GM12873 (cell line): ENCODE results near the gene DYNLRB1.

Experiments used
- TF ChIP-seq, protein P1 (sequence below): IDR thresholded peaks from 2 replicates; pipeline ENCODE4 v1.5.1; 2012; ENCODE audit warnings: low read depth, mild to moderate bottlenecking, moderate library complexity, low read length, control low read depth; ENCODE audit not compliant: insufficient read depth; ENCODE audit errors: missing control alignments

Gene DYNLRB1

GRCh38 chr20:34491226-34491931, 24.8 kb upstream of the DYNLRB1 start:
- TF ChIP-seq, protein P1, sequence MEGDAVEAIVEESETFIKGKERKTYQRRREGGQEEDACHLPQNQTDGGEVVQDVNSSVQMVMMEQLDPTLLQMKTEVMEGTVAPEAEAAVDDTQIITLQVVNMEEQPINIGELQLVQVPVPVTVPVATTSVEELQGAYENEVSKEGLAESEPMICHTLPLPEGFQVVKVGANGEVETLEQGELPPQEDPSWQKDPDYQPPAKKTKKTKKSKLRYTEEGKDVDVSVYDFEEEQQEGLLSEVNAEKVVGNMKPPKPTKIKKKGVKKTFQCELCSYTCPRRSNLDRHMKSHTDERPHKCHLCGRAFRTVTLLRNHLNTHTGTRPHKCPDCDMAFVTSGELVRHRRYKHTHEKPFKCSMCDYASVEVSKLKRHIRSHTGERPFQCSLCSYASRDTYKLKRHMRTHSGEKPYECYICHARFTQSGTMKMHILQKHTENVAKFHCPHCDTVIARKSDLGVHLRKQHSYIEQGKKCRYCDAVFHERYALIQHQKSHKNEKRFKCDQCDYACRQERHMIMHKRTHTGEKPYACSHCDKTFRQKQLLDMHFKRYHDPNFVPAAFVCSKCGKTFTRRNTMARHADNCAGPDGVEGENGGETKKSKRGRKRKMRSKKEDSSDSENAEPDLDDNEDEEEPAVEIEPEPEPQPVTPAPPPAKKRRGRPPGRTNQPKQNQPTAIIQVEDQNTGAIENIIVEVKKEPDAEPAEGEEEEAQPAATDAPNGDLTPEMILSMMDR, result no peak

DNA sequence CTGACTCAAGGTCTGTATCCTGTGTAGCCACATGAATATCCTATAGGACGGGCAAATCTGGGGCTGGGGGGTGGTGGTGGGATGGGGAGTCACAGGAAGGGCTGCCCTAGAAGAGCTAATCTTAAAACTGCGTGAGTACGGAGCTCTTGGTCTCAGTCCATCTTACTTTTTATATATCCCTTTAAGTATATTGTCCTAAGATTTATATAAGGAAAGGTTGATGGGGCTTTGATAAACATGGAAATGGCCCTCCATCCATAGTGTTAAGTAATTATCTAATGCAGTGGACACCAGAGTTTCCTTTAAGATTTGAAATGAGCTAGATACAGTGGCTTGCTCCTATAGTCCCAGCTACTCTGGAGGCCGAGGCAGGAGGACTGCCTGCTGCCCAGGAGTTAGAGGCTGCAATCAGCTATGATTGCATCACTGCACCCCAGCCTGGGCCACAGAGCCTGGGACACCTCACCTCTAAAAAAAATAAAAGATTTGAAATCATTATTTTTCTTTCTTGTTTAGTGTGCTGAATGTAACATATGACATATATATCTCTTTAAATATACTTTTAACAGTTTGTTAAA, 24.2 kb upstream of the DYNLRB1 start:
- TF ChIP-seq, protein P1, result no peak

DNA sequence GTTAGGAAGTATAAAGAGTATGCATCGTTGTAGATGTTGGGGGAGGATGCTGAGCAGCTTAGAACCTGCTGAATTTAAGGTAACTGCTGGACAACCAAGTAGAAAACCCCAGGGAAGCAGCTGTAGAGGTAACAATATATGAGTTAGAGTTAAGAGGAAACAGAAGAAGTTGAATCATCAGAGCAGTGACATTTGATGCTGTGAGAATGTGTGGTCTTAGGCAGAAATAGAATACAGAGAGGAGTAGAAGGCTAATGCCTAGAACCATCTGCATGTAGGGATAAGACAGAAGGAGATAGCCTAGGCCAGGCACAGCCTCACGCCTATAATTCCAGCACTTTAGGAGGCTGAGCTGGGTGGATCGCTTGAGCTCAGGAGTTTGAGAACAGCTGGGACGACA, 22.6 kb upstream of the DYNLRB1 start:
- TF ChIP-seq, protein P1, result no peak

DNA sequence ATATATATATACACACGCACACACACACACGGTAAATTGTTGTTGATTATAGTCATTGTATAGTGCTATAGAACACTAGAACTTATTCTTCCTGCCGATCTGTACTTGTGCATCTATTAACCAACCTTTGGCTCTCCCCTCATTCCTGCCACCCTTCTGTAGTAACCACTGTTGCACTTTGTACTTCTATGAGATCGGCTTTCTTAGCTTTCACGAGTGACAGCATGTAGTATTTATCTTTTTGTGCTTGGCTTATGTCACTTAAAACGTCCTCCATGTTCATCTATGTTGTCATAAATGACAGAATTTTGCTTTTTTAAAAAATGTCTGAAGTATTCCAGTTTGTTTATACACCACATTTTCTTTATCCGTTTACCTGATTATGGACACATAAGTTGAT, 20.9 kb upstream of the DYNLRB1 start:
- TF ChIP-seq, protein P1, result no peak

DNA sequence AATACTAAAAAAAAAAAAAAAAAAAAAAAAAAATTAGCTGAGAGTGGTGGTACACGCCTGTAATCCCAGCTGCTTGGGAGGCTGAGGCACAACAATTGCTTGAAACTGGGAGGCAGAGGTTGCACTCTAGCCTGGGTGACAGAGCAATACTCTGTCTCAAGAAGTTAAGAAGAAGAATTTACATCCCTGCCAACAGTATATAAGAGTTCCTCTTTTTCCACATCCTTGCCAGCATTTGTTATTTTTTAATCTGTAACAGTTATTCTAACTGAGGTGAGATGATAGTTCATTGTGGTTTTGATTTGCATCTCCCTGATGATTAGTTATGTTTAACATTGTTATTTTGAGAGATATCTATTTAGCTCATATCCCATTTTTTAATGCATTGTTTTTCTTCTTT, 20.3 kb upstream of the DYNLRB1 start:
- TF ChIP-seq, protein P1, result no peak

DNA sequence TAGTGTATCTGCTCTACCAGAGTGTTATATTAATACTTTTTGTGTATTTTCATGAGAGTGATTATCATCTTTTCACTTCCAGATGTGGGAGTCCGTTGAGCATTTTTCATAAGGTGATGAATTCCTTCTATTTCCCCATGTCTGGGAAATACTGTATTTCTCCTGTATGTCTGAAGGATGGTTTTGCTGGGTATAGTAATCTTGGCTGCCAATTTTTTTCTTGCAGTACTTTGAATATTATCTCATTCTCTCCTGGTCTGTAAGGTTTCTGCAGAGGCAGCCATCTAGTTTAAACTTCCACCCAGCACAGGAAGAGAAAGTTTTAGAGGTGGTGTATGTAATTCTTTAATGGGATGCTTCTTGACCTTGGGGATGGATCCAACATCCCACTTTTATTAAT, 15.4 kb upstream of the DYNLRB1 start:
- TF ChIP-seq, protein P1, result no peak

DNA sequence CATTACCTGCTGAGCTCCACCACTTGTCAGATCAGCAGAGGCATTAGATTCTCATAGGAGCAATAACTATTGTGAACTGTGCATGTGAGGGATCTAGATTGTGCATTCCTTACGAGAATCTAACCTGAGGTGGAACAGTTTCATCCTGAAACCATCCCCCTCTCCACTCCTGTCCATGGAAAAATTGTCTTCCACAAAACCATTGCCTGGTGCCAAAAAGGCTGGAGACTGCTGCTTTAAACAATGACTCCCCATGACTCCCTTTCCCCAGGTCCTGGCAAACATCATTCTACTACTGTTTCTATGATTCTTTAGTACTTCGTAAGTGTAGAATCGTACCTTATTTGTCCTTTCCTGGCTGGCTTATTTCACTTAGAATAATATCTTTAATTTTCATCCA, 9.7 kb upstream of the DYNLRB1 start:
- TF ChIP-seq, protein P1, result no peak
